ENCODE measurements around the gene FGR.

Gene FGR

GRCh38 chr1:27588256-27589232, 46.4 kb downstream of the FGR start:
- DNase-seq (ENCODE audit: low read depth, low spot score), result no peak
- in situ Hi-C loops (cut with HindIII; ENCODE audit: low sequenced_read_pairs), result no loop called here
- no peak for TF ChIP-seq CTCF (IDR thresholded peaks at IDR 0.05; ENCODE audit: low read depth, low read length)
- H3K4me3 ChIP-seq (ENCODE audit: low read depth, low read length), result no peak overlapping the region

DNA sequence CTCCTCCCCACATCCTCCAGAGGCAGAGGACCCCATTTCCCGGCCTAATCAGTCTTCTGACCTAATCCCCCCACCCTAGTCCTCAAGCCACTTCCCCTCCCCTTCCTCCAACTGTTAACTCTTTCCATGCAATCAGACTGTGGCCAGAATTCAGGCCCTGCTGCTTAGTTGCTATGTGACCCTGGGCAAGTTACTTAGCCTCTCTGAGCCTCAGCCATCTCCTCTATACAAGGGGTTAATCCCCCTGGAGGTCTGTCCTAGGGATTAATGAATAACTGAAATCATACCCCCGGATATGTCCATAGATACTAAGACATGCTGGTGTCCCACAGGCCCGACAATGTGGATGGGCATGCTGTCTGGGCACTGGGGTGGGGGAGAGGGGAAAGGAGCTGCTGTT, 49.3 kb downstream of the FGR start:
- in situ Hi-C loops (cut with HindIII; ENCODE audit: low sequenced_read_pairs), result no loop called here
- no peak for TF ChIP-seq CTCF (IDR thresholded peaks at IDR 0.05; ENCODE audit: low read depth, low read length)

DNA sequence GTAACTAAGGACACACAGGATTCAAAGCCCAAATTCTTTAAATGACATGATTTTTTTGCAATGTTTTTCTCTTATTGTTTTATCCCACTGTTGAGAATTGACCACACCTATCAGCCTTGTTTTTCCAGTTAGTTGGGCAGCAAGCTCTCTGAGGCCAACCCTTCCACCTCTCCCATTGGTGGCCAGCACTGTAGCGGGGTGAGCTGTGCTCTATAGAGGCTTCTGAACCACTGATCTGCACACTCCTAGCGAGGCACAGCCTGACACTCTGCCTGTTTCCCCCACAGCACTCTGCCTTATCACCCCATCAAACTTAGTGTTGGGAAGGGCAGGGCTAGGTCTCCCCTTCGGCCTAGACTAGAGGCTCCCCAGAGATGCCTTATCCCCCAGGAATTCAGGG, 50.5 kb downstream of the FGR start:
- no peak overlapping the region for H3K4me3 ChIP-seq (ENCODE audit: low read depth, low read length)
- no peak for TF ChIP-seq CTCF (IDR thresholded peaks at IDR 0.05; ENCODE audit: low read depth, low read length)
- in situ Hi-C loops (cut with HindIII; ENCODE audit: low sequenced_read_pairs), result no loop called here
- DNase-seq (ENCODE audit: low read depth, low spot score), result no peak

More for the DNA sequence above, 49.3 kb downstream of the FGR start:
- DNase-seq (ENCODE audit: low read depth, low spot score), result no peak
- H3K4me3 ChIP-seq (ENCODE audit: low read depth, low read length), result no peak overlapping the region

- TF ChIP-seq CTCF (IDR thresholded peaks at IDR 0.05; ENCODE audit: low read depth, low read length), result no peak
- in situ Hi-C loops (cut with HindIII; ENCODE audit: low sequenced_read_pairs), result no loop called here
- no peak overlapping the region for H3K4me3 ChIP-seq (ENCODE audit: low read depth, low read length)
- no peak for DNase-seq (ENCODE audit: low read depth, low spot score)
These were observed 51.5 kb downstream of the FGR start for GRCh38 chr1:27583479-27583878.

GRCh38 chr1:27581823-27582243, 53.2 kb downstream of the FGR start:
- no peak overlapping the region for H3K4me3 ChIP-seq (ENCODE audit: low read depth, low read length)
- no peak for TF ChIP-seq CTCF (IDR thresholded peaks at IDR 0.05; ENCODE audit: low read depth, low read length)
- in situ Hi-C loops (cut with HindIII; ENCODE audit: low sequenced_read_pairs), result no loop called here
- no peak for DNase-seq (ENCODE audit: low read depth, low spot score)

DNA sequence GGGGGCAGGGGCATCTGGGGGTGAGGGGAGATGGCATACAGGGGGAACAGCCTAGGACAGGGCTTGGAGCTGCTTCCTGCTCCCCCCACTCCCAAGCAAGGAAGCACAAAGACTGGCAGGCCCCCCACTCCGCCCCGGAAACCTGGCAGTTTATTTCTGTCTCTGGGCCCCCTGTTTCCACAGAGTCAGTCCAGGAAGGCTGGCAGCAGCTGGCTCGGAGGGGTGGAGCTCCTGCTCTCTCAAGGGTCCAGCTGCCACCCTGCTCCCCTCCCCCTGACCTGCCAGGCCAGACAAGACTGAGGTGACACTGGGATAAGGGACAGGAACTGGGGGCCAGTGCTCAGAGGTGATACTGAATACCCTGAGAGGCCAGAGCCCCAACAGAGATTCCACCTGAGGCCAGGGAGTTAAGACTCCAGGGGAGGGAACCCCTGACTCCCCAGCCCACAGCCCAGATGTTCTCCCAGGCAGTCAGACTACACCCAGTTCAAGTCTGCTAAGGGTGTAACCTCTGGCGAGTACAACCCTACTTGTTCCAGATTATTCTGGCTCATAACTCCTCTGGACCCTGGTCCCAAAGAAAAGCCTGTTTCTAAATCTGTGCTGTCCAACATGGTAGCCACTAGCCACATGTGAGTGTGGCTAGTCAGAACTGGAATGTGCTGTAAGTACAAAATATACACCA, 57.3 kb downstream of the FGR start:
- no peak for TF ChIP-seq CTCF (IDR thresholded peaks at IDR 0.05; ENCODE audit: low read depth, low read length)
- in situ Hi-C loops (cut with HindIII; ENCODE audit: low sequenced_read_pairs), result no loop called here
- DNase-seq (ENCODE audit: low read depth, low spot score), result no peak
- no peak overlapping the region for H3K4me3 ChIP-seq (ENCODE audit: low read depth, low read length)
